Smooth muscle cell (in vitro differentiated cells): Measurements from ENCODE around the gene PGRMC2. TPM values are rescaled to one million over a fixed set of nuclear protein-coding genes. Genes with fewer than 3 reads are reported as not detected.
A peak's percentile ranks its signal among the peaks of the same experiment; 100 is the strongest.

ENCODE experiments used
- DNase-seq: peaks from one replicate; lab custom pipeline; 2025; ENCODE audit not compliant: unreplicated experiment; lab: John Stamatoyannopoulos, UW
- H2AFZ ChIP-seq: fragments of 200-600 bp; sonication (generic); 2 replicates; pipeline ENCODE4 v1.6.0; 2016; ENCODE audit warnings: antibody characterized with exemption, low read depth, mild to moderate bottlenecking
- H3F3A ChIP-seq: fragments of 200-600 bp; sonication (generic); 2 replicates; pipeline ENCODE4 v1.6.0; 2017; ENCODE audit warnings: antibody characterized with exemption, low read depth
- H3K27ac ChIP-seq: fragments of 200-600 bp; sonication (generic); 2 replicates; pipeline ENCODE4 v1.5.1; 2016; ENCODE audit warnings: low read depth, mild to moderate bottlenecking
- H3K27me3 ChIP-seq: fragments of 200-600 bp; sonication (generic); 2 replicates; pipeline ENCODE4 v1.6.1; 2016; ENCODE audit warnings: low read depth, mild to moderate bottlenecking
- H3K36me3 ChIP-seq: fragments of 200-600 bp; sonication (generic); 2 replicates; pipeline ENCODE4 v1.5.1; 2016; ENCODE audit warnings: low read depth
- H3K4me1 ChIP-seq: fragments of 200-600 bp; sonication (generic); 2 replicates; pipeline ENCODE4 v1.5.1; 2016; ENCODE audit warnings: low read depth
- H3K4me2 ChIP-seq: fragments of 200-600 bp; sonication (generic); 2 replicates; pipeline ENCODE4 v1.6.0; 2016; ENCODE audit warnings: mild to moderate bottlenecking
- H3K4me3 ChIP-seq: fragments of 200-600 bp; sonication (generic); 2 replicates; pipeline ENCODE4 v1.5.1; 2016; ENCODE audit warnings: mild to moderate bottlenecking
- H3K79me2 ChIP-seq: fragments of 200-600 bp; sonication (generic); 2 replicates; pipeline ENCODE4 v1.6.0; 2016; ENCODE audit warnings: low read depth, mild to moderate bottlenecking
- H3K9ac ChIP-seq: fragments of 200-600 bp; sonication (generic); 2 replicates; pipeline ENCODE4 v1.6.0; 2016; ENCODE audit warnings: low read depth
- H3K9me3 ChIP-seq: fragments of 200-600 bp; sonication (generic); replicated peaks from 2 replicates; pipeline ENCODE4 v1.5.1; 2016; ENCODE audit warnings: low read depth
- H4K20me1 ChIP-seq: fragments of 200-600 bp; sonication (generic); 2 replicates; pipeline ENCODE4 v1.6.0; 2016; ENCODE audit warnings: low read depth
- WGBS: methylation state at CpG from one replicate; pipeline ENCODE4 v1.1.7; 2016; ENCODE audit warnings: low lambda C conversion rate; 5-methylcytosine and 5-hydroxymethylcytosine counted together
- polyA plus RNA-seq: library from polyadenylated mRNA; unstranded; fragments of >200 nt; fragmentation: Nextera tagmentation; extraction: Ambion mirVana; gene quantifications from 2 replicates; pipeline ENCODE4 v1.2.1, GENCODE V29; 2016
- total RNA-seq: library from RNA; depleted of rRNA; stranded (reverse); fragments of >200 nt; gene quantifications from 2 replicates; pipeline ENCODE4 v1.2.3, GENCODE V29; 2014
- TF ChIP-seq, protein P1 (sequence below): fragments of 200-600 bp; sonication (generic); IDR thresholded peaks from 2 replicates; pipeline ENCODE4 v1.5.1; 2017; ENCODE audit warnings: borderline replicate concordance, mild to moderate bottlenecking, antibody characterized with exemption; ENCODE audit not compliant: insufficient read depth, poor library complexity, severe bottlenecking

The PGRMC2 gene
- total and polyA plus RNA-seq, 2 experiments from 2014 or later = 52.1 to 56.7 TPM

DNA sequence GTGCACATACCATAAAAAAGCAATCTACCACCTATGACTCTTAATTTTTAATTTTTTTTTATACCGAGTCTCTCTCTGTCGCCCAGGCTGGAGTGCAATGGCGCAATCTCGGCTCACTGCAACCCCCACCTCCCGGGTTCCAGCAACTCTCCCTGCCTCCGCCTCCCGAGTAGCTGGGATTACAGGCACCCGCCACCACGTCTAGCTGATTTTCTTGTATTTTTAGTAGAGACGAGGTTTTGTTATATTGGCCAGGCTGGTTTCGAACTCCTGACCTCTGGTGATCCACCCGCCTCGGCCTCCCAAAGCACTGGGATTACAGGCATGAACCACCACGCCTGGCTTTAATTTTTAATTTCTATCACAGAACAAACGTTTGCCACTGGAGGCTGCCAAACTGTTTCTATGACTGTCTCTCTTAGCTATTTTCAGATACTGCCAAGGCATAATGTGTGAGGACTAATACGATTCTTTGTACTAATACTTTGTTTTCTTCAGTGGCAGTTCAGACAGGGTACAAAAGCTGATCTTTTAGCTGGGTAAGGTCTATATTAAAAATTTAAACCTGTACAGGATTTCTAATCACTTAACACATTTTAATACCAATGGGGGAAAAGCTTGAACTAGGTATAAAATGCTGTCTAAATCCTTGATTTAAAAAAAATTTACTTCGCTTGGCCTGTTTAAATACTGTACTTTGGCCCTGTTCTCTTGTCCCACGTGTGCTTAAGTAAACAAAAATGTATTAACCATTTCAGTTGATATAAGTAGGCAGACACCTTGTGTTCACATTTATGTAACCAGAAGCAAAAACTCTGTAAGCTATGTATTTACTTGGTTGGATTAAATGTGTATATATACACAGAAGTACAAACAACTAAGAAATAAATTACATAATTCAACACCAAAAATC, 2.3 kb downstream of the PGRMC2 start:
- H3K27ac ChIP-seq = peak overlapping the region; percentile 85
- no peak overlapping the region for H2AFZ ChIP-seq
- no peaks in the 10 kb centered on the region for H3K9me3 ChIP-seq
- peak overlapping the region; percentile 89 for H3K4me2 ChIP-seq
- WGBS = 74% methylated on average over 18 of the region's 18 CpGs
- peaks cover 72% of the 10 kb centered on the region for H3K79me2 ChIP-seq
- H3F3A ChIP-seq = no peaks in the 10 kb centered on the region
- DNase-seq = no peak
- peaks cover 33% of the 10 kb centered on the region for H3K4me1 ChIP-seq
- H3K4me3 ChIP-seq = peak overlapping the region; percentile 89
- TF ChIP-seq, protein P1, sequence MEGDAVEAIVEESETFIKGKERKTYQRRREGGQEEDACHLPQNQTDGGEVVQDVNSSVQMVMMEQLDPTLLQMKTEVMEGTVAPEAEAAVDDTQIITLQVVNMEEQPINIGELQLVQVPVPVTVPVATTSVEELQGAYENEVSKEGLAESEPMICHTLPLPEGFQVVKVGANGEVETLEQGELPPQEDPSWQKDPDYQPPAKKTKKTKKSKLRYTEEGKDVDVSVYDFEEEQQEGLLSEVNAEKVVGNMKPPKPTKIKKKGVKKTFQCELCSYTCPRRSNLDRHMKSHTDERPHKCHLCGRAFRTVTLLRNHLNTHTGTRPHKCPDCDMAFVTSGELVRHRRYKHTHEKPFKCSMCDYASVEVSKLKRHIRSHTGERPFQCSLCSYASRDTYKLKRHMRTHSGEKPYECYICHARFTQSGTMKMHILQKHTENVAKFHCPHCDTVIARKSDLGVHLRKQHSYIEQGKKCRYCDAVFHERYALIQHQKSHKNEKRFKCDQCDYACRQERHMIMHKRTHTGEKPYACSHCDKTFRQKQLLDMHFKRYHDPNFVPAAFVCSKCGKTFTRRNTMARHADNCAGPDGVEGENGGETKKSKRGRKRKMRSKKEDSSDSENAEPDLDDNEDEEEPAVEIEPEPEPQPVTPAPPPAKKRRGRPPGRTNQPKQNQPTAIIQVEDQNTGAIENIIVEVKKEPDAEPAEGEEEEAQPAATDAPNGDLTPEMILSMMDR = no peak
- peaks cover 56% of the 10 kb centered on the region for H4K20me1 ChIP-seq
- H3K27me3 ChIP-seq = no peaks in the 10 kb centered on the region
- peak overlapping the region; percentile 63 for H3K9ac ChIP-seq
- H3K36me3 ChIP-seq = no peaks in the 10 kb centered on the region

DNA sequence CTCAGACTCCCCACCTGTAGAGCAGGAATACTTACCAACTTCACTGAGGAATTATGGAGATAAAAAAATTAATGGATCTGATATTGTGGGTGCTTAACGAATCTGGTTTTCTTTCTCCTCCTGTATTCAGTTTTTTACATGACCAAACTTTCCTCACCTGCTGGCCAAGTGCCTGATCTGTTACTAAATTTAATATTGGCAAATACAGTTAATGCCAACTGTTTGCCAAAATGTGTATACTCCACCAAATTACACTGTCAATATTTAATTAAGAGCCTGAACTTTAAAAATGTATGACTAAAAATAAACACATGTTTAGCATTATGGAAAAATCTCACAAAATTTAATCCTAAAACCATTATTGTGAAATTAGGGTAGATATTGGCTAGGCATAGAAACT, 3.3 kb downstream of the PGRMC2 start:
- no peak for DNase-seq
- no peaks in the 10 kb centered on the region for H3K27me3 ChIP-seq
- no peaks in the 10 kb centered on the region for H3K9me3 ChIP-seq
- no peak overlapping the region for H2AFZ ChIP-seq
- H3K36me3 ChIP-seq = no peaks in the 10 kb centered on the region
- 96% methylated on average over 1 of the region's 1 CpG for WGBS
- peaks cover 33% of the 10 kb centered on the region for H3K4me1 ChIP-seq
- H4K20me1 ChIP-seq = peaks cover 66% of the 10 kb centered on the region
- H3K27ac ChIP-seq = no peak overlapping the region
- peaks cover 82% of the 10 kb centered on the region for H3K79me2 ChIP-seq
- H3F3A ChIP-seq = no peaks in the 10 kb centered on the region
- peak overlapping the region; percentile 14 for H3K9ac ChIP-seq
- peak overlapping the region; percentile 89 for H3K4me2 ChIP-seq
- peak overlapping the region; percentile 89 for H3K4me3 ChIP-seq
- TF ChIP-seq, protein P1 = no peak

DNA sequence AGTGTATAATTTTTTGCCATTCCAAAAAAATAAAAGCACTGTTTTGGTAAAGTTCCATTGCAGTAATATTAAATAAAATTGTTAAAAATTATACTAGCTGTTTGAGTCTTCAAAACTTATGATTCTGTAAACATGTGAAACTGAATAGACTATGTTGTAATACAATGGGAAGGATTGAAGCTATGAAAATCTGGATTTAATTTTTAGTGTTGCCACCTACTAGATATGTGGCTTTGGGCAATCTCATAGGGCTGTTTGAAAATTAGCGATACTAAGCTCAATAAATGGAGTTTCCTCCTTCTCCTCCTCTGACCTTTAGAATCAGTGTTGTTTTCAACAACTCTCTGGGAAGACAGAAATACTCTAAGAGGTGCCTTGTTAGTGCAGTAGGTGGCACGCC, 4.5 kb downstream of the PGRMC2 start:
- whole genome bisulfite sequencing = 97% methylated on average over 2 of the region's 2 CpGs
- Histone ChIP-seq H3K4me2 (peak overlapping the region; percentile 21), H3K9me3 (no peaks in the 10 kb centered on the region)

More for the DNA sequence above, 4.5 kb downstream of the PGRMC2 start:
- no peaks in the 10 kb centered on the region for H3K36me3 ChIP-seq
- no peaks in the 10 kb centered on the region for H3F3A ChIP-seq
- no peak overlapping the region for H3K9ac ChIP-seq
- peaks cover 26% of the 10 kb centered on the region for H3K4me1 ChIP-seq
- H3K4me3 ChIP-seq = no peak overlapping the region
- peaks cover 95% of the 10 kb centered on the region for H3K79me2 ChIP-seq
- TF ChIP-seq, protein P1 = no peak
- H4K20me1 ChIP-seq = peaks cover 79% of the 10 kb centered on the region
- H3K27ac ChIP-seq = no peak overlapping the region
- no peaks in the 10 kb centered on the region for H3K27me3 ChIP-seq
- no peak for DNase-seq
- no peak overlapping the region for H2AFZ ChIP-seq
